GM23338 (cell line): ENCODE results near the gene ARID1B. TPM values are rescaled to one million over a fixed set of nuclear protein-coding genes. Genes with fewer than 3 reads are reported as not detected.

Source experiments
- ATAC-seq: fragments of 200-7000 bp; cut with Tn5 transposase; 3 replicates; pipeline ENCODE4 v1.9.1; 2020
- DNase-seq: peaks from one replicate; pipeline ENCODE4 v3.0.0-alpha.2; 2015; ENCODE audit warnings: low spot score
- H2AFZ ChIP-seq: fragments of 200-600 bp; sonication (generic); 2 replicates; pipeline ENCODE4 v1.8.0; 2016; ENCODE audit warnings: antibody characterized with exemption, mild to moderate bottlenecking, moderate library complexity
- H3F3A ChIP-seq: fragments of 200-600 bp; sonication (generic); replicated peaks from 2 replicates; pipeline ENCODE4 v1.8.0; 2017; ENCODE audit warnings: antibody characterized with exemption, mixed run types, low read depth
- H3K27ac ChIP-seq: fragments of 200-600 bp; sonication (generic); 2 replicates; pipeline ENCODE4 v1.6.1; 2016; ENCODE audit warnings: low read depth
- H3K27me3 ChIP-seq: fragments of 200-600 bp; sonication (generic); 2 replicates; pipeline ENCODE4 v1.8.0; 2016; ENCODE audit warnings: mild to moderate bottlenecking, mixed run types, moderate library complexity; ENCODE audit not compliant: insufficient read depth
- H3K36me3 ChIP-seq: fragments of 200-600 bp; sonication (generic); 2 replicates; pipeline ENCODE4 v1.8.0; 2016; ENCODE audit warnings: mild to moderate bottlenecking; ENCODE audit not compliant: insufficient read depth
- H3K4me1 ChIP-seq: fragments of 200-600 bp; sonication (generic); 2 replicates; pipeline ENCODE4 v1.8.0; 2016; ENCODE audit warnings: mild to moderate bottlenecking, moderate library complexity; ENCODE audit not compliant: insufficient read depth
- H3K4me2 ChIP-seq: fragments of 200-600 bp; sonication (generic); 2 replicates; pipeline ENCODE4 v1.7.1; 2017; ENCODE audit warnings: mixed run types
- H3K4me3 ChIP-seq: fragments of 200-600 bp; sonication (generic); 2 replicates; pipeline ENCODE4 v1.6.1; 2016; ENCODE audit warnings: mixed run types
- H3K79me2 ChIP-seq: fragments of 200-600 bp; sonication (generic); replicated peaks from 2 replicates; pipeline ENCODE4 v1.8.0; 2017; ENCODE audit warnings: mild to moderate bottlenecking; ENCODE audit not compliant: insufficient read depth
- H3K9me2 ChIP-seq: fragments of 200-600 bp; sonication (generic); 2 replicates; pipeline ENCODE4 v1.8.0; 2017; ENCODE audit not compliant: insufficient read depth
- H4K20me1 ChIP-seq: fragments of 200-600 bp; sonication (generic); replicated peaks from 2 replicates; pipeline ENCODE4 v1.8.0; 2017; ENCODE audit warnings: mild to moderate bottlenecking; ENCODE audit not compliant: insufficient read depth
- H3K27ac Mint-ChIP-seq: 2 replicates; pipeline ENCODE4 v1.8.0; 2020; ENCODE audit warnings: inconsistent platforms, mild to moderate bottlenecking, moderate library complexity, mixed read lengths
- H3K27me3 Mint-ChIP-seq: 3 replicates; pipeline ENCODE4 v1.8.0; 2022; ENCODE audit warnings: low read depth, mild to moderate bottlenecking, moderate library complexity, mixed read lengths, inconsistent platforms; ENCODE audit not compliant: insufficient read depth, poor library complexity
- H3K36me3 Mint-ChIP-seq: 3 replicates; pipeline ENCODE4 v1.8.0; 2021; ENCODE audit warnings: low read depth, mild to moderate bottlenecking, inconsistent platforms, moderate library complexity, mixed read lengths
- H3K4me1 Mint-ChIP-seq: 3 replicates; pipeline ENCODE4 v1.8.0; 2020; ENCODE audit warnings: mild to moderate bottlenecking, inconsistent platforms, mixed read lengths
- H3K4me3 Mint-ChIP-seq: 3 replicates; pipeline ENCODE4 v1.8.0; 2021; ENCODE audit warnings: moderate library complexity, mild to moderate bottlenecking, inconsistent platforms, mixed read lengths
- H3K9me3 Mint-ChIP-seq: 3 replicates; pipeline ENCODE4 v1.8.0; 2020; ENCODE audit warnings: moderate library complexity, mild to moderate bottlenecking, inconsistent platforms, mixed read lengths
- CREB1 ChIP-seq: fragments of 250-450 bp; sonication (Bioruptor Pico); IDR thresholded peaks from 2 replicates; pipeline ENCODE4 v1.5.0; 2020; ENCODE audit warnings: low read depth, mild to moderate bottlenecking, moderate library complexity
- CTCF ChIP-seq, 2 experiments: fragments of 200-600 bp in 1 of 2; sonication (generic) in 1 of 2; conservative IDR thresholded peaks; 2 replicates each; pipeline versions ENCODE4 v1.5.1 to v1.6.1; 2016 to 2017; ENCODE audit warnings: antibody characterized with exemption in 2 of 2, low read depth in 2 of 2, mild to moderate bottlenecking in 2 of 2, moderate library complexity in 1 of 2
- ETS1 ChIP-seq: IDR thresholded peaks from 2 replicates; pipeline ENCODE4 v1.6.1; 2016; ENCODE audit warnings: antibody characterized with exemption
- EZH2 ChIP-seq: fragments of 200-600 bp; sonication (generic); IDR thresholded peaks from one replicate; pipeline ENCODE4 v1.8.0; 2017; ENCODE audit warnings: antibody characterized with exemption, mild to moderate bottlenecking, low read depth; ENCODE audit not compliant: unreplicated experiment
- EZH2phosphoT487 ChIP-seq: fragments of 200-600 bp; sonication (generic); IDR thresholded peaks from one replicate; pipeline ENCODE4 v1.8.1; 2018; ENCODE audit warnings: antibody characterized with exemption; ENCODE audit not compliant: unreplicated experiment
- JUNB ChIP-seq: IDR thresholded peaks from one replicate; pipeline ENCODE4 v1.6.1; 2016; ENCODE audit warnings: antibody characterized with exemption; ENCODE audit not compliant: unreplicated experiment
- NANOG ChIP-seq: IDR thresholded peaks from 2 replicates; pipeline ENCODE4 v1.6.1; 2016; ENCODE audit warnings: antibody characterized with exemption, borderline replicate concordance
- POLR2AphosphoS5 ChIP-seq: IDR thresholded peaks from 2 replicates; pipeline ENCODE4 v1.6.1; 2016; ENCODE audit warnings: antibody characterized with exemption, low read depth
- REST ChIP-seq: IDR thresholded peaks from one replicate; pipeline ENCODE4 v1.6.1; 2018; ENCODE audit warnings: antibody characterized with exemption; ENCODE audit not compliant: unreplicated experiment
- STAT1 ChIP-seq: IDR thresholded peaks from one replicate; pipeline ENCODE4 v1.6.1; 2016; ENCODE audit warnings: antibody characterized with exemption; ENCODE audit not compliant: unreplicated experiment
- ZNF114 ChIP-seq: fragments of 250-450 bp; sonication (Bioruptor Pico); IDR thresholded peaks from 2 replicates; pipeline ENCODE4 v1.5.0; 2020; ENCODE audit warnings: mild to moderate bottlenecking, moderate library complexity
- ZNF331 ChIP-seq: fragments of 250-450 bp; sonication (Bioruptor Pico); IDR thresholded peaks from 2 replicates; pipeline ENCODE4 v1.5.0; 2020; ENCODE audit warnings: low read depth, mild to moderate bottlenecking, moderate library complexity
- ZNF462 ChIP-seq: fragments of 250-450 bp; sonication (Bioruptor Pico); IDR thresholded peaks from 2 replicates; pipeline ENCODE4 v1.5.0; 2020; ENCODE audit warnings: mild to moderate bottlenecking, moderate library complexity
- polyA plus RNA-seq: library from polyadenylated mRNA; unstranded; fragments of >200 nt; fragmentation: Nextera tagmentation; extraction: Ambion mirVana; gene quantifications from 2 replicates; pipeline ENCODE4 v1.2.1, GENCODE V29; 2016
- total RNA-seq: library from RNA; depleted of rRNA; stranded (reverse); fragments of >200 nt; shearing (Covaris generic); gene quantifications from 2 replicates; pipeline ENCODE4 v1.2.3, GENCODE V29; 2014

The ARID1B gene
- total and polyA plus RNA-seq, 2 experiments from 2014 or later, result 59.3 to 72.2 TPM

- DNase-seq (no peak), ATAC-seq (no peak)
- Histone ChIP-seq H3K4me1 (no peaks in the 10 kb centered on the region), H3K9me2 (no peaks in the 10 kb centered on the region), H3K4me2 (no peak overlapping the region), H3K79me2 (no peaks in the 10 kb centered on the region), H3K36me3 (no peaks in the 10 kb centered on the region), H3F3A (no peaks in the 10 kb centered on the region), H3K27me3 (no peaks in the 10 kb centered on the region), H3K4me3 (no peak overlapping the region), H3K27ac (no peak overlapping the region), H4K20me1 (no peaks in the 10 kb centered on the region), H2AFZ (no peak overlapping the region)
- TF ChIP-seq CREB1, result no peak
- no peak for TF ChIP-seq CTCF (conservative IDR thresholded peaks at IDR 0.05; ENCODE audit: low read depth in 2 of 2)
- no peak for TF ChIP-seq EZH2phosphoT487
- no peak for TF ChIP-seq POLR2AphosphoS5
- TF ChIP-seq ZNF114, result no peak
- no peak for TF ChIP-seq EZH2
- TF ChIP-seq JUNB, result no peak
- TF ChIP-seq ZNF462, result no peak
- no peak for TF ChIP-seq ETS1
- TF ChIP-seq REST, result no peak
- no peak for TF ChIP-seq ZNF331 (CRISPR knock-in tag)
- no peak for TF ChIP-seq NANOG
- TF ChIP-seq STAT1, result no peak
- H3K4me3 Mint-ChIP-seq, result no peak overlapping the region
- no peaks in the 10 kb centered on the region for H3K36me3 Mint-ChIP-seq
- H3K27me3 Mint-ChIP-seq, result peaks cover 4% of the 10 kb centered on the region
- no peak overlapping the region for H3K27ac Mint-ChIP-seq
- no peaks in the 10 kb centered on the region; the same call in 2 of the 3 replicates for H3K4me1 Mint-ChIP-seq
- H3K9me3 Mint-ChIP-seq, result 0 out of 3 replicates have a peak, but pooled peaks cover 2% of the 10 kb centered on the region
Observed at GRCh38 chr6:157249826-157250225, 472.6 kb downstream of the ARID1B start.
